GM19395 (cell line): ENCODE data around the gene NRXN3.
A peak's percentile ranks its signal among the peaks of the same experiment; 100 is the strongest.

Experiments
- ATAC-seq: cut with Tn5 transposase; IDR thresholded peaks from one replicate; pipeline ENCODE4 v1.9.1; 2021; ENCODE audit warnings: mild to moderate bottlenecking, moderate library complexity; ENCODE audit not compliant: unreplicated experiment

Gene NRXN3

DNA sequence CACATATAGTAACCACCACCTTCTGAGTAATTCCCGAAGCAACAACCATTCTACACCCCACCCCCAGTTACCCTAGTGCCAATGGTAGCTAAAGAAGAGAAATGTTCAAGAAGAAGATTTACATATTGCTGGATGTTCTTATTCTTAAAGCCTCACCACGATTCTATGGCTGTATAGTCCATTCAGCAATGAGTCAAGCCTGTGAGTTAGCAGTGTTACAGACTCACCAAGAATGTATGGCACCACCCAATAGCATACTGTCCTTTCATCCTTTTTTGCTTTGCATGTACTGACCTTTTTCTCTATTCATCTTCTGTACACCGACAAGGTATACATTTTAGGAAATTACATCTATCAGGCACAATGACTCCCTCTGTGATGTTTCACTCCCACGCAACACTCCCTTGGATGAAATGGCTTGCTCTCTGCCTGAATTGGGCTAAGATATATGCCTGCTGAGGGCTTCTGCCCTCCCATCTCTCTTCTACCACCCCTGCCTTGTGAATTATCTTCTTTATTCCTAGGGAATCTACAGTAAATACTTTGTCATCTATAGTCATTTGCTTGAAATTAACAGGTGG lies 1095.3 kb downstream of the NRXN3 start:
- no peak for ATAC-seq

DNA sequence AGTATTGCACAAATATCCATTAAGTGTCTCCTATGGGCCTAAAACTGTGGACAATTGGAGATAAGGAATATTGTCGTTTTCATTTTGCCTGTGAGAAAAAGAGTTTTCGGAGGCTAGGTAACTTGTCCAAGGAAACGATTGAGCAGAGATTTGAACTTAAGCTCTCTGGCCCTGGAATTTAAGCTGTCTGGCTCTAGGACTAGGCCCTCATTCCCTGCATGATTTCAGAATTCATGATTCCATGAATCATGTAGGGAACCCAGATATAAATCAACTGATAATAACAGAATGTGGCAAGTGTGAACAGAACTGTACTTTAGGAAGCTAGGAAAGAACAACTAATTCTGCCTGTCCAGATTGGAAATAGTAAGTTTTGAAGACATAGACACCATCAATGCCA lies 1100.2 kb downstream of the NRXN3 start:
- ATAC-seq: no peak

DNA sequence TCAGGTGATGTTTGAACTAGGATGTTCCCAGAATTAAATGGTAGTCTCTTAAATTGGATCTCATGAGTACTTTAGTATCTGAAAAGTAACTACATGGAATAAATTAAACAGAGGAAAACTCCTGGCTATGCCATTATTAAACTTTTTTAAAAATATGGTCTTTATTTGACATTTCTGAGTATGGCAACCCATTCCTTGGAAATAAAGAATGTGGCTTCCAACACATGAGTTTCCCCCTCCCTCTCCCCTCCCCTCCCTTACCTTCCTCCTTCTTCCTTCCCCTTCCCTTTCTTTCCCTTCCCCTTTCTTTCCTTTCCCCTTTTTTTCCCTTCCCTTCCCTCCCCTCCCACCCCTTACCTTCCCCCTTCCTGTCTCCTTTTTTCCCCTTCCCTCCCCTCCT lies 1100.9 kb downstream of the NRXN3 start:
- ATAC-seq: no peak

DNA sequence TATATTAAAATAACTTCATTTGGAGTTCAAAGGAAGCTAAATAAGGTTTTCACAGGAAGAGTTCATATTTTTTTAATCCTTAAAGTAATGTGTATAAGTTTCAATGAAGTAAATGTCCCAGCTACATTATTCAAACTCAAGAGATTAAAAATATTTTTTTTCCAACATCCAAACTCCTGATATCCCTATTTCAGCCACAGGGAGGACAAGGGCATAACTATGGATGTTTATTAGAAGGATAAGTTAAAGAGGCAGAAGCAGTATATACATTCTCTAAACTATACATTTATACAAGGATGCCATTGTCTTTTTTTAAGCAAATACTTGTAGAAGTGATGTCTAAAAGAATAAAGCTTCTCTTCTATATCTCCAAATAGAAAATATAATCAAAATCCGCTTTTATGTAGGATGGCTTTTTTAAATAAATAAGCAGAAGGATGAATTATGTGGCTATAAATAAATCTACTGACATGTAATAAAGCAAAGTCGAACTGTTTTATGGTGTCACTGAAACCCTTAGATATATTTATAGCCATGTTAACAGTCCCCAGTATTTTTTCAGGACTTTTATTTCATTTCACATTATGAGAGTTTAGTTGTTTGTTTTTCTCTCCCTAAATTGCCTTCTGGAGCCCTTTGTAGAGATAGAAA lies 1104.6 kb downstream of the NRXN3 start:
- ATAC-seq: no peak

DNA sequence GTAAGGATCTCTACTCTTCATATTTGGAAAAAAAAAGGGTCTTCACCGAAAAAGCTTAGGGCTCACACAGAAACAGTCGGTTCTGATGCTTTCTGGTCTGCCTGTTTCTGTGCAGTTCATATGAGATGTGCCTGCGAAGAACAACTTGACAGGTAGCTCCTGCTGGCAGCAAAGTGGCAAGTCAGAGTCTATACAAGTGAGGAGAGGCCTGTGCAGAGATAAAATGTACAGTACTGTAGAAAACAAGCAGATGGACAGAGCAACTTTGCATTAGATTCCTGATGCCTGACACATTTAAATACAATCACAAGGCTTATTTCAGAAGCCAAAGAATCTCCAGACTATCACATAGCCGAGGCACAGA lies 1105.1 kb downstream of the NRXN3 start:
- ATAC-seq: no peak

DNA sequence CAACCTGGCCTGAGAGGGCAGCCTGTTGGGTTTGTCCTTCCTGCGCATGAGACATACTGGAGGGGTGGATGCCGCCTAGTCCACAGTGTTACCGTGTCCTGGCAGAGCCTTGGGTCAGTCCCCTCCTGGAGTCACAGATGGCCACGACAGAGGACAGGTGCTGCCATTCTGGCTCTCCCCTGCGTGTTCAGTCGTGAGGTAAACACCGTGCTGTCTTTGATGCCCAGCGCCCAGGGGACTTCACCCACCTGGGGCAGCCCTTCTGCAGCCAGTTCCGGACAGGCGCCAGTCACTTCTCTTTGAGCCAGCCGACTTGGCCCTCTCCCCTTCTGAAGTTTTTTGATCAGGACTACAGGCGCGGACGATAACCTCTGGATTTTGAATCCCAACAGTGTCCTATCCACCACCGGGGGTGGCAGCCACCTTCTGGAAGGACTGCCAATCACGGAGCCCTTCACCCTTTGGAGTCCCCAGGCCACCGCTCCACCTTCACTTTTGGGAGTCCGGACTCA lies 1108.2 kb downstream of the NRXN3 start:
- ATAC-seq: no peak

DNA sequence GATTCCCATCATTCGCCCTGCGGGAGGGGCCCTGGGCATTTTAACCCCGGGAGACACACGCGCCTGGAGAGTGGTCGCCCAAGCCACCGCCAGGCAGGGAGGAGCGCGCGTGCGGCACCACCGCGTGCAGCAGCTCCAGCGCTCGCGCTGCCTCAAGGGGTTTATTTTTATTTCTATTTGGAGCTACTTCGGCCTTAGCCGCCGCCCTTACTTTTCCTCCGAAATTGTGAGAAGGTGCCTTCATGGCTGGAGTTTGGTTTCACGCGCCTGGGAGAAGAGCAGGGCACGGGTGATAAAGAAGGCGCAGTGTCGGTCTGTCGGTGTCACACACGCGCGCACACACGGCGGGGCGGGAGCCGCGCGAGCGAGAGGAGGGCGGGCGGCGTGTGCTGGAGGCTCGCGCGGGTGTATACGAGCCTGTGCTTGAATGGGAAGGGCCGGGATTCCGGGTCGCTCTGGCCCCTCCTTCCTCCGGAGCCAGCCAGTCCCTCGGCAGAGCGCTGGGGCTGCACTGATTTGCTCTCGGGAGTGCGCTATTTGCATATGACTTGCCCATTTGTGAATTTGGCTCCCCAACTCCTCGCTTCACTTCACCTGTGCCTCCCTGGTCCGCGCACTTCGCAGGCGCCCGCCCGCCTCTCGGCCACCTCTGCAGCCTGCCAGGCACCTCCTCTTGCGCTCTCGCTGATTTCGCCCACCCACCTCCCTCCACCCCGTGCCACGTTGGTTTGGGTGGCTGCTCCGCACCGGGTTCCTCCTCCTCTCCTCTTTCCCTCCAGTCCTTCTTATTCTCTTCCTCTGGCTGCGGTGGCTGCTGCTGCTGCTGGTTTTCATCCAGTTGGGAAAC lies 1108.8 kb downstream of the NRXN3 start:
- ATAC-seq: peak; percentile 67

DNA sequence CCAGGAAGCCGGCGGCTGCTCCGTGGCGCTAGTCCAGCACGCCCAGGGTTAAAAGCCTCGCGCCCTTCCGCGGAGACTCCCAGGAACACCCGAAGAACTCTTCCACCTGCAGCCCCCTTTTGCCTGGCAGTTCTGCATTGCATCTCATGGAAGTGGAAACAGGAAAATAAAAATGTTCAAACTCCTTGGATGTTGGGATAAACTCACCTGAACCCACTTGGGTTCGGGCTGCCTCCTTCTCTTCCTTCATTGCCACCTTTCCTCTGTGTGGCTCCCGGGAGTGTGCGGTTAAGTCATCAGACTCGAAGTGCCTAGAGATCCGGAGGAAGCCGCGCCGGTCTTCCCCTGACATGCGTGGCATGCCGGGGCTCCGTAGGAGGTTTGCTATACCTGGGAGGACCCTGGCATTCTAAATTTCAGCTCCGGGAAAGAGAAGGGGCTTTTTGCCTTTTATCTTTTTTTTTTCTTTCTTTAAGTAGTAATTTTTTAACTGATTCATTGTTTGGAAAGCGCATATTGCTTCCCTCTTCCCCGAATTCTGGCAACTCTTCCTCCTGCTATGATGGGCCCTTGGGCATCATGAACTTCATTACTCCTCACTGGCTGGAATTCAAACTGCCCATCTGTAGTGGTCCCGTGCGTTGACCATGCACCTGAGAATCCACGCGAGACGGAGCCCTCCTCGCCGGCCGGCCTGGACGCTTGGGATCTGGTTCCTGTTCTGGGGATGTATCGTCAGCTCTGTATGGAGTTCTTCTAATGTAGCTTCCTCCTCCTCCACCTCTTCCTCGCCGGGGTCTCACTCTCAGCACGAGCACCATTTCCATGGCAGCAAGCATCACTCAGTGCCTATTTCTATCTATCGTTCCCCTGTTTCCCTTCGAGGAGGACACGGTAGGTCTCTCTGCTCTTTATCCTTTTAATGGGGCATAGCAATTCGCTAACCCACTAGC lies 1109.7 kb downstream of the NRXN3 start:
- no peak for ATAC-seq

DNA sequence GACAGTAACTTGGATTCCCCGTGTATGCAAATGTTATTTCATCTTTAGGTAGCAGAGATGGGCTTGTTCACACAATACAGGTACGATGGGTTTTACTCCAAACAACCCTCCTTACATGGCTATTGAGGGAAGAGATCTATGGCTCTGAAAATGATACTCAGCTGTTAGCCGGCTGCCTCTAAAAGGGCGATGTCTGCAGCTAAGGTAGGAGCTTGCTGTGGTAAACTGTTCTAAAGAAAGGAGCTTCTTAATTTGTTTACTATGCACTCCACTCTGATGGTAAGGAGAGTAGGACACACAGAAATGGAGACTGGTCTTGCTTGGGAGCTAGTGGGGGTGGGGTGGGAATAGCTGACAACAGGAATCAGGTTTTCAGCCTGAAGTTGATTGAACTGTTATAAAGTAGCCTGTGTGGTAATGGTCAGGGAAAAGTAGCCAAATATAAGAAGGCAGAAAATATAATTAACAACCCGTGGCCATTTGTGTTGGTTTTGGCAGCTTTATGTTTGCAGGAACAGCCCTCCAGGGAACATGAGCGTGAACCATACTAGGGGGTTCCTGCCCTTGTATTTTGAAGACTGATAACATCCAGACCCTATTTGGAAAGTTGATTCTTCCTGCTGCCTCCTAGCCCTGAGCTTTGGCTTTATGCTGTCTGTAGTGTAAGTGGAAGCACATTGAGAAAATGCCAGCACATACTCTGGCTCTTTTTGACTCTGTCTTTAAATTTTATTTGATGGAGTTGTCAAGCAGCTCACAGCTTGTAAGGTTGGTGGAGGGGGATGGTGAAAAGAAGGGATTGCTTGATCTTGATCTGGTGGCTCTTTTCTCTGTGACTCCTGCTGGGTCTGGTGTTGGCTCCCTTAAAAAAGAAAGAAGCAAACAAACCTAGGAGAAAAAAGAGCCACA lies 1111.3 kb downstream of the NRXN3 start:
- no peak for ATAC-seq

DNA sequence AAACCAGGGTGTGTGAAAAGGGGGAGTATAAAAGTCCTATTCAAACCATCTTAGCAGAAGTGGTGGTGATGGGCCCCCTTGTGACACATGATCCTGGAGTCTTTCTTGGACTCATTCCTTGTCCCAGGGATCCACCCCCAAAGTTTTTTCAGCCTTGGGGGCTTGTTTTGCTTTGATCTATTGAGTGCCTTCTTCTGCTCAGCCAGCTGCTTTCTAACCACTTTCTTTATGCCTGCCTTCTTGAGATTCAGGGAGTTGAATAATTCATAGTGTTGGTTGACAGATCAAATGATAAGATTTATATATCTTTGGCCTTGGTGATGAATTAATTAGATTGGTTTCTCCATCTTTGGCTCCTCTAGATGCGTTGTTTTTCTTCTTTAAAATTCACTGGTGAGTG lies 1114.4 kb downstream of the NRXN3 start:
- no peak for ATAC-seq

DNA sequence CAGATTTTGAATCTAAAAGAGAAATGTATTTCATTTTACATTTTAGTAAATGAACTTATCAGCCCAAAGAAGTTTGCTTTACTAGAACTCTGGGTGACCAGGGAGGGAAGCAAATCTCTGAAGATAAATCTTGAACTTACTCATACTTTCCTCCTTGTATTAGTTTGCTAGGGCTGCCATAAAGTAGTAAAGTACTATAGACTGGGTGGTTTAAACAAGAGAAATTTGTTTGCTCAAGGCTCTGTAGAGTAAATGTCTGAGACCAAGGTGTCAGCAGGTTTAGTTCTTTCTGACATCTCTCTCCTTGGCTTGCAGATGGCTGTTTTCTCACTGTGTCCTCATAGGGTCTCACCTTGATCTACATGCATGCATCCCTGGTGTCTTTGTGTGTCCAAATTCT lies 1115.1 kb downstream of the NRXN3 start:
- no peak for ATAC-seq

DNA sequence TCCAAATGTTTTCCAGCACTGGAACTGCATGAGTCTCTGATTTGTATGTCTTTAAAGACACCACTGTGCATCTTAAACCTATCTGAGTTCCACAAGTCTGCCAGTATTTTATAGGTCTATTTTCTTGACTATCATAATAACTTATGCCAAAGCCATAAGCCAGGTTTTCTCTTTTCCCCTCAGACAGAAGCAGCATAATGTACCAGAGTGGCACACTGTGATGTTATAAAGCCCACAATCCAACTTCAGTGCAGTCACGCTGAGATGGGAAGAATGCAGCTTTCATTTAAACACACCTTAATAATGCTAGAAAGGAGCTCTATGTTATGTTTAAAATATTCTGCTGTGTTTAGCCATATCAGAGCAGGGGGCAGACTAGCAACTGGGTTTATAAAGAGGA lies 1117.8 kb downstream of the NRXN3 start:
- no peak for ATAC-seq

DNA sequence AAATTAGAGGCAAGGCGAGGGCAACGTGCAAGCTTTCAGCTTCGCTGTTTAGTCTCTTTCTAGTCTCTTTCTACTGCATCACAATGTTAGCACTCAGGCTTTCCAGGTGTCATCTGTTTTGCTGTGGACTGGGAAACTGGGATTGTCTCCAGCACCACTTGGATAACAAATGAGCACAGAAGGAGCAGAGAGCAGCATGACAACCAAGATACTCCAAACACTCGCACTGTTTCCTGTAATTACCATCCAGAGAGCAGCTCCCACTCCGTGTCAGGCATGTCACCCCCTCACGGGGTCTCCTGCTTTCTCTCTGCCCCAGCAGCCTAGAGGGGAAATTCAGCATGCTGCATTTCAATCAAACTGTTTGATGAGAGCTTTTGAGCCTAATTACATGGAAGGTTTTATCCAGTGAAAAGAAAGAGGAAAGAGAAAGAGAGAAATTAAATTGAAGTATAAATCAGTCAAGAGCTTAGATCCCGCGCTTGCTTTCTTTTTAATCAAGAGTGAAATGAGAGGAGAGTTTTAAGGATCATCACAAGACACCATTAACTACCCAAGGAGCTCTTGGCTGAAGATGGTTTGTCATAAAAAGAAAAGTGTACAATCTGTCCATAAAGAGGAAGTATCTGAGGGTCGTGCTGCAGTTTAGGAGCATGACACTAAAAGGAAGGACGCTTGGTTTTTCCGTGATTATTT lies 1123.5 kb downstream of the NRXN3 start:
- ATAC-seq: no peak

DNA sequence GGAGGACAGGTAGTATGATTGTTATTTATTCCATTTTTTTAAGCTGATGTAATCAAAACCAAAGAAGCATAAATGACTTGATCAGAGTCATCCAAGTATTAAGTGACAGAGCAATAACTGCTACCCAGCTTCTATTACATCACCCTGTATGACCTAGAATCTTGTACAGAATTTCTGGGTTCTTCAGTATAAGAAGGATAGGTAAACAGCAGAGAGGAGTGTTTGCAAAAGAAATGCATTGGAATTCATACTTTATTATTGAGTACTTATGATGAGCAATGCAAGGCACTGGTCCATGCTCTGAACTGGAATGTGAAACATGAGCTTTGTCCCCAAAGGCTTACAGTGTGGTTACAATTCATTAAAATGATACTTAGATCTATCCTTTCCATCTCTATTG lies 1124.3 kb downstream of the NRXN3 start:
- ATAC-seq: no peak

DNA sequence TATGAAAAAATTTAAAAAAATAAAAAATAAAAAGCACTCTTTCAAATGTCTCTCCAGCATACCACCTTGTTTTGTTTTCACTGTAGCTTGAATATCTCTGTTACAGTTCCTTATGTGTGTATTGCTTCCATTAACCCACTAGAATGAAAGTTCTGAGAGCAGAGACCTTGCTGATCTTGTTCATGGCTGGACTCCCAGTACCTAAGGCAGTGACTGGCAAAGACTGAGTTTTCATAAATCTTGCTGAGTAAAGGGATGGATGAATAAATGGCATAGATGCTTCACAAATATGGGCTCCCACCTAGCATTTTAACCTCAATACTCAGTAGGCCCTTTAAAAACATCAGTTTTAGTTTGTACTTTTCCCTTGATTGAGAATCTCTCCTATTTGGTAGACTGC lies 1125.2 kb downstream of the NRXN3 start:
- no peak for ATAC-seq

DNA sequence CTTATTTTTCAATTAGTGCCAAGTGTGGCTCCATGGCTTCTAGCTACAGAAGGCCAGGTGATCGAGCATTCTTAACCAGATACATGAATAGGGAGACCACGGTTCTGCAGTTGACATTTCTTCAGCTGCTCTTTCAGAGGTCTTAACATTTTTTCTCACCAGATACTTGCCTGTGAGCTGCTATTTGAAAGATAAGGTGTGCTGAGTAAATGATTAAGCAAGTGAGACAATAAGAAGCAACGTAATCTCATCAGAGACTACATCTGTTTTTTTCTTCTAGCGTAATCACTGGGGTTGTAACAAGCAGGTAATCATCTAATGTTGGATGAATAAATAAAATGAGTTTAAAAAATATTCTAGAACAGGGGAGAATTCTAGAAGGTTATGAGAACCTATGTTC lies 1128.2 kb downstream of the NRXN3 start:
- no peak for ATAC-seq

DNA sequence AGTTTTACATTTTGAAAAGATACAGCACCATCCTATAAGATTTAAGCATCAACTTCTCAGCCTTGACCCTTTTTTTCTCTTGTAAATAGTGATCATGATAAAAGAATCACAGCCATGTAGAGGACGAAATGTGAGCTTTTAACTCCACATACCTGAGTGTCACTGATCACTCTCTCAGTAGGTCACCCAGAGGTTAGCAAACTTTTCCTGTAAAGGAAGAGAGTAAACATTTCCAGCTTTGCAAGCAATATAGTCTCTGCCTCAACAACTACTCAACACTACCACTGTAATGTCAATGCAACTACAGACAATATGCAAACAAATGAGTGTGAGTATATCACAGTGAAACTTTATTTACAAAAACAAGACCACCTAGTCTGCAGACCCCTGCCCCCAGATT lies 1129.0 kb downstream of the NRXN3 start:
- no peak for ATAC-seq

DNA sequence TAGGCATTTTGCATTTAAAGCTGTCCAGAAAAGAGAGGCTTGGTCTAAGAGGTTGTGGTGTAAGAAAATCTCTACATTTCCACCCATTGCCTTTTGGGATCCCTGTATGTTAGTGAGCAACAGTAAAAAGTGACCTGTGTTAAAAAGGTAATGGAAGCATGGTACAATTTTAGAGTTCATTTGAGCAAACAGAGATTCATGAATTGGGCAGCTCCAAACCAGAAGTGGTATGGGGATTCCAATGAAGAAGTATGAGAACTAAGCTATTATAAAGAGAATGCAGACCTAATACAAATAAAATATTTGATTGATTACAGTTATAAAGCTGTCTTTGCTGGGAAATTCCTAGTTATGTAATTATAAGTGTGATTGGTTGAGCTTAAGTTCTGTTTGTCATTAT lies 1134.1 kb downstream of the NRXN3 start:
- ATAC-seq: no peak

DNA sequence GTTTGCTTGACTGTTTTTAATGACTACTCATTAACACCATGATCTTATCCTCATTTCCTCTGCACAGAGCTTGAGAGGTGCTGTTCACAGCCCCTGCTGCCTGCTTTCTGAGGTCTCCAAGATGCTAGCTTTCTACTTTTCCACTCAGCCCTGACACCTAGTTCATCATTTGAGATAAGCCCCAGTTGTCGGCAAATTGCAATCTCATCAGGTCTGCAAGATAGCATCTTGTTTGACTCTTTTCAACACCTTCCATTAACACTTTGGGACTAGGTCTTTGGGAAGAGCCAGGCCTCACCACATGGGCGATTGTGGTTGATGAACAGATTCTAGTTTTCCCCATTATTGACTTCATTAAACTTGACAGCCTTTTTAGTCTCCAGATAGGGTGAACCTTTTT lies 1136.4 kb downstream of the NRXN3 start:
- no peak for ATAC-seq
